HCT116 (cell line): ENCODE data around the gene COL2A1. TPM values are rescaled to one million over a fixed set of nuclear protein-coding genes. Genes with fewer than 3 reads are reported as not detected.

Source experiments
- ATAC-seq: fragments of 200-7000 bp; cut with Tn5 transposase; 2 replicates; pipeline ENCODE4 v1.9.1; 2020; ENCODE audit warnings: mild to moderate bottlenecking, moderate library complexity
- BruUV-seq: library from RNA; stranded (reverse); fragments of 400-500 nt; replicated peaks from 2 replicates; lab custom pipeline; 2021; lab: Mats Ljungman, UMichigan
- CTCF ChIA-PET: fragments of 300-600 bp; sonication (Branson Sonifier 250); formaldehyde crosslinking; loops from one replicate; lab custom pipeline; 2021; ENCODE audit warnings: antibody characterized with exemption; lab: Charles Lee
- POLR2A ChIA-PET: fragments of 300-600, 350-600 bp; sonication (Branson Sonifier 250); formaldehyde crosslinking; loops from one replicate; lab custom pipeline; 2021; ENCODE audit warnings: antibody characterized with exemption; lab: Charles Lee
- RAD21 ChIA-PET, 2 experiments: fragments of 300-600 bp; sonication (Branson Sonifier 250); formaldehyde crosslinking; loops; one replicate each; lab custom pipeline; 2023; ENCODE audit warnings: low total read pairs in 2 of 2; ENCODE audit not compliant: uncharacterized antibody in 2 of 2, unreplicated experiment in 2 of 2, low non-redundant PET in 1 of 2; lab: Charles Lee
- DNase-seq: peaks from one replicate; pipeline ENCODE4 v3.0.0-alpha.2; 2010; ENCODE audit warnings: low read depth, low spot score
- H2AFZ ChIP-seq: fragments of 200-600 bp; shearing (Covaris generic), sonication (generic); 2 replicates; pipeline ENCODE4 v1.6.1; 2017; ENCODE audit warnings: low read depth, mixed run types, mixed read lengths, antibody characterized with exemption, low read length; ENCODE audit not compliant: poor library complexity, severe bottlenecking
- H3K27ac ChIP-seq: 2 replicates; pipeline ENCODE4 v1.5.1; 2012; ENCODE audit warnings: low read depth, low read length
- H3K27me3 ChIP-seq: fragments of 200-600 bp; sonication (generic); 2 replicates; pipeline ENCODE4 v1.6.1; 2016; ENCODE audit warnings: mixed run types, low read length, mixed read lengths; ENCODE audit not compliant: insufficient read depth
- H3K36me3 ChIP-seq, 2 experiments: fragments of 200-500 bp in 1 of 2; fragments of 200-600 bp in 1 of 2; sonication (Bioruptor generic) in 1 of 2; sonication (generic) in 1 of 2; 2 replicates each; pipeline versions ENCODE4 v1.5.1 to v1.6.1; 2014 to 2016; ENCODE audit warnings: low read length in 2 of 2, inconsistent platforms in 1 of 2, mixed read lengths in 1 of 2, mixed run types in 1 of 2; ENCODE audit not compliant: insufficient read depth in 2 of 2, control insufficient read depth in 1 of 2
- H3K4me1 ChIP-seq, 2 experiments: fragments of 200-600 bp in 1 of 2; sonication (generic) in 1 of 2; 2 replicates each; pipeline versions ENCODE4 v1.5.1 to v1.6.1; 2012 to 2017; ENCODE audit warnings: low read length in 2 of 2, inconsistent platforms in 1 of 2, mild to moderate bottlenecking in 1 of 2, mixed read lengths in 1 of 2, mixed run types in 1 of 2, moderate library complexity in 1 of 2; ENCODE audit not compliant: insufficient read depth in 2 of 2, control insufficient read depth in 1 of 2
- H3K4me2 ChIP-seq: fragments of 200-600 bp; sonication (generic); 2 replicates; pipeline ENCODE4 v1.6.1; 2017; ENCODE audit warnings: mixed run types, low read length, mixed read lengths
- H3K4me3 ChIP-seq, 2 experiments: fragments of 200-600 bp in 1 of 2; sonication (generic) in 1 of 2; replicated peaks in 1 of 2; 2 replicates each; pipeline ENCODE4 v1.5.1; 2011 to 2016; ENCODE audit warnings: low read length in 2 of 2, control low read depth in 1 of 2, low read depth in 1 of 2, mild to moderate bottlenecking in 1 of 2, mixed read lengths in 1 of 2, mixed run types in 1 of 2
- H3K79me2 ChIP-seq: fragments of 200-600 bp; sonication (generic); 2 replicates; pipeline ENCODE4 v1.6.1; 2017; ENCODE audit warnings: mild to moderate bottlenecking, mixed run types, low read length, moderate library complexity, mixed read lengths; ENCODE audit not compliant: insufficient read depth
- H3K9ac ChIP-seq: fragments of 200-600 bp; sonication (generic); 2 replicates; pipeline ENCODE4 v1.6.1; 2016; ENCODE audit warnings: low read length, mixed read lengths
- H3K9me2 ChIP-seq: fragments of 200-600 bp; sonication (generic), shearing (Covaris generic); 2 replicates; pipeline ENCODE4 v1.6.1; 2017; ENCODE audit warnings: mixed run types, mild to moderate bottlenecking, moderate library complexity; ENCODE audit not compliant: insufficient read depth
- H3K9me3 ChIP-seq, 2 experiments: fragments of 200-500 bp in 1 of 2; fragments of 200-600 bp in 1 of 2; sonication (Bioruptor generic) in 1 of 2; sonication (generic) in 1 of 2; 2 replicates each; pipeline ENCODE4 v1.6.1; 2014 to 2017; ENCODE audit warnings: low read length in 2 of 2, mixed read lengths in 2 of 2, inconsistent platforms in 1 of 2, low read depth in 1 of 2, mild to moderate bottlenecking in 1 of 2, mixed run types in 1 of 2, moderate library complexity in 1 of 2; ENCODE audit not compliant: control insufficient read depth in 1 of 2, insufficient read depth in 1 of 2
- H4K20me1 ChIP-seq: fragments of 200-600 bp; sonication (generic), shearing (Covaris generic); 2 replicates; pipeline ENCODE4 v1.6.1; 2017; ENCODE audit warnings: mixed run types, mild to moderate bottlenecking, moderate library complexity; ENCODE audit not compliant: insufficient read depth
- CTCF ChIP-seq, 3 experiments: fragments of 200-600 bp in 1 of 3; sonication (generic) in 1 of 3; IDR thresholded peaks in 2 of 3; conservative IDR thresholded peaks in 1 of 3; 2 replicates each; pipeline ENCODE4 v1.5.1; 2012 to 2017; ENCODE audit warnings: low read depth in 2 of 3, low read length in 2 of 3, antibody characterized with exemption in 1 of 3, borderline replicate concordance in 1 of 3, control low read depth in 1 of 3, mild to moderate bottlenecking in 1 of 3, mixed read lengths in 1 of 3, mixed run types in 1 of 3, moderate library complexity in 1 of 3; ENCODE audit not compliant: insufficient read depth in 1 of 3
- ELF1 ChIP-seq: IDR thresholded peaks from 2 replicates; pipeline ENCODE4 v1.6.1; 2012; ENCODE audit warnings: low read depth, borderline replicate concordance
- POLR2A ChIP-seq: IDR thresholded peaks from 2 replicates; pipeline ENCODE4 v1.7.0; 2011; ENCODE audit warnings: borderline replicate concordance; ENCODE audit not compliant: insufficient read depth, insufficient read length; ENCODE audit errors: extremely low read depth
- RAD21 ChIP-seq: IDR thresholded peaks from 2 replicates; pipeline ENCODE4 v1.6.1; 2012; ENCODE audit warnings: low read depth, mild to moderate bottlenecking
- SP1 ChIP-seq: IDR thresholded peaks from 2 replicates; pipeline ENCODE4 v1.6.1; 2012; ENCODE audit warnings: low read depth
- SRF ChIP-seq: IDR thresholded peaks from 2 replicates; pipeline ENCODE4 v1.6.1; 2012; ENCODE audit warnings: low read depth
- ZFX ChIP-seq: fragments of 450-650 bp; IDR thresholded peaks from 2 replicates; pipeline ENCODE4 v1.6.1; 2017
- ZNF274 ChIP-seq: fragments of 200-500 bp; sonication (Bioruptor generic); IDR thresholded peaks from 2 replicates; pipeline ENCODE4 v1.6.1; 2014; ENCODE audit warnings: mild to moderate bottlenecking, low read depth, low read length, inconsistent platforms
- intact Hi-C: fragments of 100-400 bp; cut with micrococcal nuclease; formaldehyde crosslinking; loops from 2 replicates; pipeline ENCODE4 v1.10.0; 2022
- total RNA-seq: library from RNA; stranded (reverse); gene quantifications from one replicate; pipeline ENCODE4 v1.2.1, GENCODE V29; 2021; ENCODE audit not compliant: unreplicated experiment

COL2A1 gene
- total RNA-seq, 1 experiment from 2014 or later: 0.22 TPM

DNA sequence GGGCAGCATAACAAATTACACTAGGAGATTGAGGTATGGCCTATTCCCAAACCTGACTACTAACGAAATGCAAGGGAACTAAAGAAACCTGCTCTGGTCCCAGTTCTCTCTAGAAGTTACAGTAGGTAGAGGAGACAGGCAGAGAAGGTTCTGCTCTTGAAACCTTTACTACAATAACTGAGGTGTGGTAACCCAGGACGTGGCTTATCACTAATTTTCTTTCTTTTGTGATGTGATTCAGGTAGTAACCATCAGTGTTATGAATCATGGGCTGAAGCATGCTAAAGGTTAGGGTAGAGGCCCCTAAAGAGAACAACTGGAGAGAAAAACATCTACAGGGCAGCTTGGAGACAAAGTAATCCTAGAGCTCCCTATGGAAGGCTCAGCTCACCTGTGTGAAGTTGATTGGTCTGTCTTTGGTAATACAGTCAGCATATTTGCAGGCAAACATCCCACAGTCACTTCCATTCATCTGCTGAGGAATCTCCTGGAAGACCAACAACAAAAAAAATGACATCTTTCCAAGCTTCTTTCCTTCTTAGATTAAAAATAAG, 41.8 kb upstream of the COL2A1 start:
- Histone ChIP-seq H3K9ac (no peak overlapping the region), H4K20me1 (no peaks in the 10 kb centered on the region), H2AFZ (no peak overlapping the region), H3K27ac (no peak overlapping the region), H3K9me3 (no peaks in the 10 kb centered on the region), H3K4me2 (no peak overlapping the region), H3K9me2 (no peaks in the 10 kb centered on the region), H3K79me2 (no peaks in the 10 kb centered on the region), H3K36me3 (peaks cover 21 to 22% of the 10 kb centered on the region in 2 experiments), H3K4me3 (no peak overlapping the region), H3K4me1 (no peaks in the 10 kb centered on the region), H3K27me3 (no peaks in the 10 kb centered on the region)
- DNase-seq: no peak
- no TSS peak for BruUV-seq
- CTCF ChIA-PET: no interaction called here
- intact Hi-C loops: no loop called here
- TF ChIP-seq POLR2A (no peak), CTCF (IDR thresholded peaks at IDR 0.05 in 2 of 3, conservative IDR thresholded peaks at IDR 0.05 in 1 of 3; ENCODE audit: borderline replicate concordance in 1 of 3, insufficient read depth in 1 of 3, low read depth in 2 of 3, low read length in 2 of 3) (no peak), SP1 (no peak)
- RAD21 ChIA-PET: no interaction called here
- POLR2A ChIA-PET: no interaction called here
- no peak for ATAC-seq

GRCh38 chr12:48045061-48045846, 41.0 kb upstream of the COL2A1 start:
- Histone ChIP-seq H3K36me3 (peaks cover 21 to 22% of the 10 kb centered on the region in 2 experiments), H3K9ac (no peak overlapping the region)
- TF ChIP-seq ZNF274 (no peak), ELF1 (no peak), ZFX (no peak), SP1 (no peak), SRF (no peak), RAD21 (no peak)
- TF ChIP-seq, all 23 proteins: peak for 0
- no peaks in the 10 kb centered on the region for H3K27me3 ChIP-seq
- ATAC-seq (no peak), DNase-seq (no peak)
- no peak overlapping the region for H3K27ac ChIP-seq
- no peaks in the 10 kb centered on the region for H3K9me3 ChIP-seq
- no TSS peak for BruUV-seq
- no peak overlapping the region for H2AFZ ChIP-seq
- H3K4me3 ChIP-seq: no peak overlapping the region
- CTCF ChIA-PET: no interaction called here
- RAD21 ChIA-PET: no interaction called here
- H3K4me2 ChIP-seq: no peak overlapping the region
- POLR2A ChIA-PET: no interaction called here
- H3K79me2 ChIP-seq: no peaks in the 10 kb centered on the region
- no peaks in the 10 kb centered on the region for H3K4me1 ChIP-seq
- H4K20me1 ChIP-seq: no peaks in the 10 kb centered on the region
- no peaks in the 10 kb centered on the region for H3K9me2 ChIP-seq
- intact Hi-C loops: no loop called here
